ENCODE measurements around the gene PLPPR2.
"Not testable (repeated sequence)": the region's sequence is repeated elsewhere in the genome, so short reads cannot be mapped to it uniquely, and the experiment has no call there.

PLPPR2 gene

GRCh38 chr19:11367528-11367927, 12.3 kb downstream of the PLPPR2 start:
- FAIRE-seq, result no peak
- no peak for DNase-seq (ENCODE audit: insufficient read length, low spot score)

- DNase-seq (ENCODE audit: insufficient read length, low spot score) (no peak), FAIRE-seq (no peak)
Observed at GRCh38 chr19:11370744-11371143, 15.5 kb downstream of the PLPPR2 start.

GRCh38 chr19:11373166-11373884, 18.1 kb downstream of the PLPPR2 start:
- no peak for FAIRE-seq

GRCh38 chr19:11373885-11374432, 18.7 kb downstream of the PLPPR2 start:
- no peak for DNase-seq (ENCODE audit: insufficient read length, low spot score)

More at GRCh38 chr19:11373166-11373884, 18.1 kb downstream of the PLPPR2 start:
- no peak for DNase-seq (ENCODE audit: insufficient read length, low spot score)

GRCh38 chr19:11374433-11375142, 19.4 kb downstream of the PLPPR2 start, which contains the start of gene SWSAP1:
SWSAP1 (plus strand) TSS chr19:11374666; CDS start chr19:11374681, 15 bp downstream.
- DNase-seq (ENCODE audit: insufficient read length, low spot score) (peak; percentile 100), FAIRE-seq (peak; percentile 91)

More at GRCh38 chr19:11373885-11374432, 18.7 kb downstream of the PLPPR2 start:
- no peak for FAIRE-seq

GRCh38 chr19:11375143-11375948, 20.1 kb downstream of the PLPPR2 start:
- DNase-seq (ENCODE audit: insufficient read length, low spot score), result no peak

GRCh38 chr19:11377237-11377636, 22.0 kb downstream of the PLPPR2 start:
- DNase-seq (ENCODE audit: insufficient read length, low spot score) (no peak), FAIRE-seq (no peak)

More at GRCh38 chr19:11375143-11375948, 20.1 kb downstream of the PLPPR2 start:
- FAIRE-seq, result peak; percentile 69

- DNase-seq (ENCODE audit: insufficient read length, low spot score) (no peak), FAIRE-seq (no peak)
Observed at GRCh38 chr19:11377756-11378155, 22.5 kb downstream of the PLPPR2 start.

GRCh38 chr19:11378319-11379189, 23.3 kb downstream of the PLPPR2 start:
- DNase-seq (ENCODE audit: insufficient read length, low spot score), result no peak
- FAIRE-seq, result no peak

GRCh38 chr19:11379269-11379845, 24.1 kb downstream of the PLPPR2 start:
- not testable (repeated sequence) for FAIRE-seq; DNase-seq (ENCODE audit: insufficient read length, low spot score)

- no peak for FAIRE-seq
- DNase-seq (ENCODE audit: insufficient read length, low spot score), result no peak
Observed at GRCh38 chr19:11379857-11380350, 24.7 kb downstream of the PLPPR2 start.

GRCh38 chr19:11380653-11381537, 25.7 kb downstream of the PLPPR2 start:
- DNase-seq (ENCODE audit: insufficient read length, low spot score), result peak; percentile 99
- no peak for FAIRE-seq

- DNase-seq (ENCODE audit: insufficient read length, low spot score) (peak; percentile 53), FAIRE-seq (no peak)
Observed at GRCh38 chr19:11382898-11383705, 27.9 kb downstream of the PLPPR2 start.

GRCh38 chr19:11383706-11384048, 28.4 kb downstream of the PLPPR2 start:
- FAIRE-seq, result no peak
- no peak for DNase-seq (ENCODE audit: insufficient read length, low spot score)

- no peak for DNase-seq (ENCODE audit: insufficient read length, low spot score)
- no peak for FAIRE-seq
Observed at GRCh38 chr19:11384778-11385129, 29.5 kb downstream of the PLPPR2 start.

GRCh38 chr19:11387162-11388034, 32.2 kb downstream of the PLPPR2 start:
- no peak for DNase-seq (ENCODE audit: insufficient read length, low spot score)
- no peak for FAIRE-seq

GRCh38 chr19:11390359-11390758, 35.1 kb downstream of the PLPPR2 start:
- no peak for DNase-seq (ENCODE audit: insufficient read length, low spot score)
- FAIRE-seq, result no peak
